ENCODE results near the gene MKLN1.
A peak's percentile ranks its signal among the peaks of the same experiment; 100 is the strongest.
"Not testable (repeated sequence)": the region's sequence is repeated elsewhere in the genome, so short reads cannot be mapped to it uniquely, and the experiment has no call there.

Gene MKLN1

GRCh38 chr7:131327626-131328376 lies at the start of gene MKLN1:
TSS of gene MKLN1 (plus strand) at chr7:131327876. CDS start at chr7:131327900, 24 bp downstream.
- peak; percentile 79 for DNase-seq (ENCODE audit: insufficient read length, low spot score)
- FAIRE-seq = no peak

DNA sequence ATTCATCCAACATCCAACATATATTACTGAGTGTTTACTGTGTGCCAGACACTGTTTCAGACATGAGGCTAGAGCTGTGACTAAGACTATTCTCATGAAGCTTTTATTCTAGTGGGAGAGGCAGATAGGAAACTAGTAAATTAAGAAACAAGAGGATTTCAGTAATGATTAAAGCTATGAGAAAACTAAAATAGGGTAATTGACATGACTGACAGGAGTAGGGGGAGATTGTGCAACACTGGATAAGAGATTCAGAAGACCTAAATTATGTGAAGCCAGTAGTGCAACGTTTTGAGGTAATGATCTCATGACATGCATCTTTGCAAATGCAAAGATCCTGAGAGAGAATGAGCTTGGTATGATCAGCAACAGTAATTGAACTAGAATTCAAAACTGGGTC lies 48.6 kb upstream of the MKLN1 start:
- no peak for DNase-seq (ENCODE audit: insufficient read length, low spot score)
- FAIRE-seq = no peak

DNA sequence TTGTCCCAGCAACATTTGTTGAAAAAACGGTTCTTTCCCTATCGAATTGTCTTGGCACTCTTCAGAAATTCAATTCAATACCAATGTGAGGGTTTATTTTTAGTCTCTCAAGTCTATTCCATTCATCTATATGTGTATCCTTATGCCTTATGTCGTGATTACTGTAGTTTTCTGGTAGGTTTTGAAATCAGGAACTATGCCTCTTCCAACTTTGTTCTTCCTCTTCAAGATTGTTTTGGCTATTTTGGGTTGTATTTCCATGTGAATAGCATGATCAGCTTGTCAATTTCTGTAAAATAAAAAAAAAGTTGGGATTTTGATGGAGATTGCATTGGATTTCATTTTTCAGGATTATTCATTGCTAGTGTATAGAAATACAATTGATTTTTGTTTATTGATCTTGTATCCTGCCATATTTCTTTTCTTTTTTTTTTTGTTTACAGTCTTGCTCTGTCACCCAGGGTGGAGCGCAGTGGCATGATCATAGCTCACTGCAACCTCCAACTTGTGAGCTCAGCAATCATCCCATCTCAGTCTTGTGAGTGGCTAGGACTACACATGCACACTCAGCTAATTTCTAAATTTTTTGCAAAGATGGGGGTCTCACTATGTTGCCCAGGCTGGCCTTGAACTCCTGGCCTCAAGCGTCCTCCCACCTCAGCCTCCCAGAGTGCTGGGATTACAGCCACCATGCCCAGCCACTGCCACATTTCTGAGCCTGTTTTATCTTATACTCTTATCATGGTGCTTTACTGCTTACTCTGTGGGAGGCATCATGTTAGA lies 46.2 kb upstream of the MKLN1 start:
- DNase-seq (ENCODE audit: insufficient read length, low spot score) = no peak
- no peak for FAIRE-seq

GRCh38 chr7:131284702-131285419 lies 42.8 kb upstream of the MKLN1 start:
- no peak for DNase-seq (ENCODE audit: insufficient read length, low spot score)
- no peak for FAIRE-seq

DNA sequence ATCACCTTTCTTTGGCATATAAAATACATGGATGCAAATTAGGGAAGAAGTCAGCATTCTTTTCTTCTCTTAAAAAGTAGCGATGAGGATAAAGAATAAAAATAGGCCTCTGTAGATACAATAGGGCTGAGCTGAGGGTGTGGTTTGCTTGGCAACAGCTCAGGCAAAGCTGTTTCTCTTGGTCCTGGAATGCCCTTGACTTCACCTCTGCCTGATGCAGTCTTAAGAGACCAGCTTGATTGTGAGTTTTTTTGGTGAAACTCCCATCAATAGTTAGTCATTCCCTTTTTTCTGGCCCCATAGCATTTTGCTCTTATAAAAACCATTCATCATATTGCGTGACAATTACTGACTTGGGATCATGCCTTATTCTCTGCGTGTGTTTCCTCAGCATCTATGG lies 42.1 kb upstream of the MKLN1 start:
- FAIRE-seq (no peak), DNase-seq (ENCODE audit: insufficient read length, low spot score) (no peak)

GRCh38 chr7:131288450-131288849 lies 39.2 kb upstream of the MKLN1 start:
- DNase-seq (ENCODE audit: insufficient read length, low spot score) = no peak
- FAIRE-seq = no peak

- FAIRE-seq (no peak), DNase-seq (ENCODE audit: insufficient read length, low spot score) (no peak)
These were observed 38.6 kb upstream of the MKLN1 start for GRCh38 chr7:131289051-131289450.

GRCh38 chr7:131292141-131292905 lies 35.4 kb upstream of the MKLN1 start:
- DNase-seq (ENCODE audit: insufficient read length, low spot score) (no peak), FAIRE-seq (no peak)

GRCh38 chr7:131293018-131293417 lies 34.7 kb upstream of the MKLN1 start:
- FAIRE-seq = no peak
- DNase-seq (ENCODE audit: insufficient read length, low spot score) = no peak

GRCh38 chr7:131294553-131294952 lies 33.1 kb upstream of the MKLN1 start:
- no peak for FAIRE-seq
- DNase-seq (ENCODE audit: insufficient read length, low spot score) = no peak

GRCh38 chr7:131298608-131298992 lies 29.1 kb upstream of the MKLN1 start:
- FAIRE-seq (no peak), DNase-seq (ENCODE audit: insufficient read length, low spot score) (no peak)

- FAIRE-seq (no peak), DNase-seq (ENCODE audit: insufficient read length, low spot score) (no peak)
These were observed 28.6 kb upstream of the MKLN1 start for GRCh38 chr7:131299074-131299473.

- DNase-seq (ENCODE audit: insufficient read length, low spot score) (no peak), FAIRE-seq (no peak)
These were observed 27.6 kb upstream of the MKLN1 start for GRCh38 chr7:131300078-131300477.

DNA sequence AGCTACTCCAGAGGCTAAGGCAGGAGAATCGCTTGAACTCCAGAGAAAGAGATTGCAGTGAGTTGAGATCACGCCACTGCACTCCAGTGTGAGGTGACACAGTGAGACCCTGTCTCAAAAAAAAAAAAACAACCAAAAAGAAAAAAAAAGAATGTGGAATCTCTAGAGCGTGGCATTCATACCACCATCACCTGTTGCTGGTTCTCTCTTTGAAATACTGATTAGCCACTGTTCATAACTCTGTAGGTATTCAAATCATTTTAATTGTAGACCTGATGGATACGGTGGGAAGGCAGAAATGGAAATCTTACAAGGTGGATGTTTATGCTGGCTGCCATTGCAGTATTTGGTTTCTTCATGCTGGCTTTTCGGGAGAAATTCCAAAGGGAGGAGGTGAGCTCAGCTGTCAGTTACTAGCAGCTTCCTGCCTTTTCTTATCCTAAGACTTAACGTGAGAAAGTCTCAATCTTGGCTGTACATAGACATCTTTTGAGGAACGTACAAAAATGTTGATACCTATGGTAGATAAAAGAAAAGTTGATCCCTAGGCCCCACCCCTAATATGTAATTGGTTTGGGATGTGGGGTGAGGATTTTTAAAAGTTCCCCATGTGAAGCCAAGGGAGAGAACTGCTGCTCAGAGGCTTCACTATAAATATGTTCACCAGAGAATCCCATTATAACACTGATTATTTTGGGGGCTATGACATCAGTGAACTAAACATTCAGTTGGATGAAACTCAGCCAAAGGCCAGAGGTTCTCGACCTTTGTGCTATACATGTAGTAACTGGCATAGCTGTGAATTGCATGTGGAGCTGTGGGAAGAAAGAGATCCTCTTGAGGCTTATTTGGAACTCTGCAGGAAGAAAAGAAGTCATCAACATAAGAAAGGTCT lies 26.9 kb upstream of the MKLN1 start:
- FAIRE-seq (no peak), DNase-seq (ENCODE audit: insufficient read length, low spot score) (no peak)

DNA sequence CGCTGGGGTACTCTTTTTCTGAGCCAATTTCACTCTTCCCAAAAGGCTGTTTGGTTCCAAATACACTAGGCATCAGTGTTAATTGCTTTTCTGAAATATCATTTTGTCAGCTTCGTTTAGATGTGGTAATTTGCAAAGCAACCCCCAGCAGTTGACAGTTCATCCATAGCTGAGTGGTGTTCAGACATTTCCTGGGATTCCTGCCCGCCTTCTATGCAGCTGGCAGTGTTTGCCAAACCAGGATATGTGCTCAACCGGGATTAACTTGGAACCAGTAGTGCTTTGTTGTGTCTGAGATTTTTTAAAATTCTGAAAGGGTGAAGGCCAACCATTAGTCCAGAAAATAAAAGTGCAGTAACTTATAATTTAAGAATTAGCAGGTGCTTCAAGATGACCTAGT lies 25.2 kb upstream of the MKLN1 start:
- FAIRE-seq = no peak

GRCh38 chr7:131302876-131303707 lies 24.6 kb upstream of the MKLN1 start:
- DNase-seq (ENCODE audit: insufficient read length, low spot score) (peak; percentile 28), FAIRE-seq (no peak)

More for the DNA sequence above, 25.2 kb upstream of the MKLN1 start:
- no peak for DNase-seq (ENCODE audit: insufficient read length, low spot score)

- DNase-seq (ENCODE audit: insufficient read length, low spot score) (no peak), FAIRE-seq (no peak)
These were observed 22.5 kb upstream of the MKLN1 start for GRCh38 chr7:131305152-131305551.

DNA sequence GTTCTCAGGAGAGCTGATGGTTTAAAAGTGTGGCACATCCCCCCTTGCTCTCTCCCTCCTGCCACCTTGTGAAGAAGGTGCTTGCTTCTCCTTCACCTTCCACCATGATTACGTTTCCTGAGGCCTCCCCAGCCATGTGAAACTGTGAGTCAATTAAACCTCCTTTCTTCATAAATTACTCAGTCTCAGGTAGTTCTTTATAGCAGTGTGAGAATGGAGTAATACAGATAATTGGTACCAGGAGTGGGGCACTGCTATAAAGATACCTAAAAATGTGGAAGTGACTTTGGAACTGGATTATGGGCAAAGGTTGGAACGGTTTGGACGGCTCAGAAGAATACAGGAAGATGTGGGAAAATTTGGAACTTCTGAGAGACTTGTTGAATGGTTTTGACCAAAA lies 21.6 kb upstream of the MKLN1 start:
- DNase-seq (ENCODE audit: insufficient read length, low spot score); FAIRE-seq: not testable (repeated sequence)

DNA sequence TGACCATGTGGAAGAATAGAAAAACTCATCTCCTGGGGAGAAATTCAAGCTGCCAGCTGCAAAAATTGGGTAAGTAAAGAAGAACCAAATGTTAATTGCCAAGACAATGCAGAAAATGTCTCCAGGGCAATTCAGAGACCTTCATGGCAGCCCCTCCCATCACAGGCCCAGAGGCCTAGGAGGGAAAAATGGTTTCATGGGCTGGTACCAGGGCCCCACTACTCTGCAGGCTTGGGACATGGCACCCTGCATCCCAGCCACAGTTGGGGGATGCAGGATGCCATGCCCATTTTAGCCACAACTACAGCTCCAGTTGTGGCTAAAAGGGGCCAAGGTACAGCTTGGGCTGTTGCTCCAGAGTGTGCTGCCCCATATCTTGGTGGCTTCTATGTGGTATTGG lies 20.9 kb upstream of the MKLN1 start:
- no peak for DNase-seq (ENCODE audit: insufficient read length, low spot score)
- no peak for FAIRE-seq
